HL-60/S4 treated with retinoic acid at 250 ng/mL for 4 days and 3 days (cell line): ENCODE results near the gene CABP4.
"Not testable (repeated sequence)": the region's sequence is repeated elsewhere in the genome, so short reads cannot be mapped to it uniquely, and the experiment has no call there.

Source experiments
- in situ Hi-C: fragments of 300-500 bp; cut with MboI; formaldehyde crosslinking; loops from 2 replicates; pipeline ENCODE4 v1.7.0; 2022; ENCODE audit warnings: low sequenced_read_pairs

The CABP4 gene

DNA sequence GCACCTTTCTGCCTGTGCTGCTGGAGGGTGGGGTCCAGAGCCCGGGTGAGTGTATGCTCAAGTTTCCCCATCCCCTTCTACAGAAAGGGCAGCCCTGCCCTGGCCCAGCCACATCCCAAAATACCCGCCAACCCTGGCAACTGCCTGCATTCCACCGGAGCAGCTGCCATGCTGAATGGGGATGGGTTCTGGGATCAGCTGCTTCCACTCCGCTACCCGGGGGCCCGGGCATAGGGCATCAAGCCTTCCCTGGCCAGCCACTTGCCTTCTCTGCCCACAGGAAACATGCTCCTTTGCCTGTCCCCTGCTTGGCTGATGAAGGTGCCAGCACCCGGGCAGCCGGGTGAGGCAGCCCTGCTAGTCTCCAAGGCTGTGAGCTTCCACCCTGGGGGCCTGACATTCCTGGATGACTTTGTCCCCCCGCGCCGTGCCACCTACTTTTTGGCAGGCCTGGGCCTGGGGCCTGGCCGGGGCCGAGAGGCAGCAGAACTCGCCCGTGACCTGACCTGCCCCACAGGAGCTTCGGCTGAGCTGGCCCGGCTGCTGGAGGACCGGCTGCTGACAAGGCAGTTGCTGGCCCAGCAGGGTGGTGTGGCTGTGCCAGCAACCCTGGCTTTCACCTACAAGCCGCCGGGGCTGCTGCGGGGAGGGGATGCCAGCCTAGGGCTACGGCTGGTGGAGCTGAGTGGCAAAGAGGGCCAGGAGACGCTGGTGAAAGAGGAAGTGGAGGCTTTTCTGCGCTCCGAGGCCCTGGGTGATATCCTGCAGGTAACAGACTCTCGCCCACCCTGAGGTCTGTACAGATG lies 36.5 kb upstream of the CABP4 start:
- in situ Hi-C loops: no loop called here

DNA sequence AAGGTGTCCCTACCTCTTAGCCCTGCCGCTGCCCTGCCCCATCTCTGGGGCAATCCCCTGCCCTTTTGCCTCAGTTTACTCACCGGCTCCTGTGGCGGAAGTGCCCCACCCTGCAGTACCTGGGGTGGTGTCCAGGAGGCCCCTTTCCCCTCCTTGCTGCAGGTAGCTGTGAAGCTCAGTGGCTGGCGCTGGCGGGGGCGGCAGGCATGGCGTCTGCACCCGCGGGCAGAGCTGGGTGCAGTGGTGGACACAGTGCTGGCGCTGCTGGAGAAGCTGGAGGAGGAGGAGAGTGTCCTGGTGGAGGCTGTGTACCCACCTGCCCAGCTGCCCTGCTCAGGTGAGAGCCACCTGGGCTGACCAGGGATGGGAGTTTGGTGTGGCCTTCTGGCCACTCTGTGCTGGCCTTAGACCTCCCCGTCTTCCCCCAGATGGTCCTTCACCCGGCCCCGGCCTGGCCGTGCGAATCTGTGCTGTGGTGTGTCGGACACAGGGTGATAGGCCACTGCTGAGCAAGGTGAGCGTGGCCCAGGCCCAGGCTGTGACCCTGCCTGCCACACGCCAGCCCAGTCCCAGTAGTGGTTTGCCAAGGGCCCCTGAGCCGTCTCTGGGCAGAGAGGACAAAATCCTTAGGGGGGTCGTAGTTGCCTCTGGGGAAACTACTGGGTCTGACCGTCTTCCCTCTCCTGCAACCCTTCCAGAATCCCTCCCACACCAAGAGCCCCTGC lies 35.7 kb upstream of the CABP4 start:
- in situ Hi-C loops: no loop called here

DNA sequence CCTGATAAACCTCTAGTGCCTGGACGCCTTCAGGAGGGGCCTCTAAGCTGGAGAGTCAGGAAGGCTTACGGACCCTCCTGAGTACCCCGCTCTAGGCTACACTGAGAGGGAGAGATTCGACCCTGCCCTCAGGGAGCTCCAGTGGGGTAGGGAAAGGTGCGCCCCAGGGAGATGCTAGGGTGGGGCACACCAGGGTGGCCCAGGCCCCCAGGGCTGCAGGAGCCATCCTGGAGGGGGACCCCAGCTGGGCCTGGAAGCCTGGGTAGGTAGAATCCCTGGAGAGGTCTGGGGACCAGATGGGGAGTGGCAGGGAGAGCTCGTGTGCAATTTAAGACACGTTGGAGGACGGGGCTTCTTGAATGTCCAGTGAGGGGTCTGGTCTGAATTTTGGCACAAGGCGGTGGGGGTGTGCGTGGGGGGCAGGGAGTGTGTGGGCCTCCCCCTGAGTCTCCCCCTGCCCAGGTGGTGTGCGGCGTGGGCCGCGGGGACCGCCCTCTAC lies 35.0 kb upstream of the CABP4 start:
- in situ Hi-C loops: no loop called here

DNA sequence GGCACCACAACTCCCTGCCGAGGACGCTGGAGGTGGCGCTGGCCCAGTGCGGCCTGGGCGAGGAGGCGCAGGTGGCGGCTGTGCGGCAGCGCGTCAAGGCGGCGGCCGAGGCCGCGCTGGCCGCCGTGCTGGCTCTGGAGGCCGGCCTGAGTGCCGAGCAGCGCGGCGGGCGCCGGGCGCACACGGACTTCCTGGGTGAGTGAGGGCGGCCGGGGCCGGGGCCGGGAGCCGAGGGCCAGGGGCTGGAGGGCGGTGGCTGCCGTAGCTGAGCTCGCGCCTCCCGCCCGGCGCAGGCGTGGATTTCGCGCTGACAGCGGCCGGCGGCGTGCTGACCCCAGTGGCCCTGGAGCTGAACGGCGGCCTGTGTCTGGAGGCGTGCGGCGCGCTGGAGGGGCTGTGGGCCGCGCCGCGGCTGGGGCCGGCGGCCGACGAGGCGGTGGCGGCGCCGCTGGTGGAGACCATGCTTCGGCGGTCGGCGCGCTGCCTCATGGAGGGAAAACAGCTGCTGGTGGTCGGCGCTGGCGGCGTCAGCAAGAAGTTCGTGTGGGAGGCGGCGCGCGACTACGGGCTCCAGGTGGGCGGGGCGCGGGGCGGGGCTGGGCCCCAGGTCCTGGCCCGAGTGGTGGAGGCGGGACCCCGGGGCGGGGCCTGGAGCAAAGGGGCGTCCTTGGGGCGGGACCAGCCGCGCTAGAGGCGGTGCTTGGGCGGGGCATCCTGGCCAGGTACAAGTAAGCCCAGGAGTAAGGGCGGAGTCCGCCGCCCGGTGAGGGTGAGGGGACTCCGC lies 34.3 kb upstream of the CABP4 start:
- in situ Hi-C loops: no loop called here

DNA sequence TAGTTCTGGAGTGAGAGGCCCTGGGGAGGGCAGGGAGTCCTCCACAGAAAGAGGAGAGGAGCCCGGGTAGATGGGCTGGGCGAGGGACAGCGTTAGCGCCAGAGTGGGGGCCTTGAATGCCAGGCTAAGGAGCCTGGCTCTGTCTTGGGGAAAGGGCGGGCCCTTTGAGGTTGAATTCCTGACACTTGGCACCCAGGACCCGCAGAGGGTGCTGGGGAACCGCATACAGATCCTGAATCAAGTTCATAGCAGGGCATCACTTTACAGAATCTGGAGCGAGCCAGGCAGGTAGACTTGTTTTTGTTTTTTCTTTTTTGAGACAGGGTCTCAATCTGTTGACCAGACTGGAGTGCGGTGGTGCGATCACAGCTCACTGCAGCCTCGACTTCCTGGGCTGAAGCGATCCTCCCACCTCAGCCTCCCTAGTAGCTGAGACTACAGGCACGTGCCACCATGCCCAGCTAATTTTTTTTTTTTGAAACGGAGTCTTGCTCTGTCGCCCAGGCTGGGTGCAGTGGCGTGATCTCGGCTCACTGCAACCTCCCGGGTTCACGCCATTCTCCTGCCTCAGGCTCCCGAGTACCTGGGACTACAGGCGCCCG lies 33.6 kb upstream of the CABP4 start:
- in situ Hi-C loops: no loop called here

DNA sequence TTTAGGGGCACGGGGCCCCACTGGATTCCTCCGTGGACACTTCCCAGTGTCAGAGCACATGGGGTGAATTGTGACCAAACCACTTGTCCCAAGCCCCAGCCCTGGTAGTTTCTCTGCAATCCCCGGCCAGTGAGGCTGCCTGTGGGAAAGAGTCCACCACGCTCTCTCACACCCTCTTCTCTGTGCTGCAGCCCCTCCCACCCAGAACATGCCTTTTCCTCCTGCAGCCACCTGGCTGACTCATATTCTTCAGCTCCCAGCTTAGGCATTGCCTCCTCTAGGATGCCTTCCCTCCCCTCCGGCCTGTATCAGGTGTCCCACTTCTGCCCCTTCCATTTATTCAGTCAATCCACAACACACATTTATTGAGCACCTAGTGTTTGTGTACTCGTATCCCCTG lies 32.3 kb upstream of the CABP4 start:
- in situ Hi-C loops: no loop called here

DNA sequence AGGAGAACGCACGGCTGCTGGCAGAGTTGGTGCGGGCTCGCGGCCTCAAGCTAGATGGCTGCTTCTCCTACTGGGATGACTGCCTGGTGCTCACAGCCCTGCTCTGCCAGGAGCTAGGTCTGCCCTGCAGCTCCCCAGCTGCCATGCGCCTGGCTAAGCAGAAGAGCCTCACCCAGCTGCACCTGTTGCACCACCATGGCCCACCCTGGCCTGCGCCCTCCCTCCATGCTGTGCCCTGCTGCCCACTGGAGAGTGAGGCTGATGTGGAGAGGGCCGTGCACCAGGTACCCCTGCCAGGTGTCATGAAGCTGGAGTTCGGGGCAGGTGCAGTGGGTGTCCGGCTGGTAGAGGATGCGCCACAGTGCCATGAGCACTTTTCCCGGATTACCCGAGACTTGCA lies 31.7 kb upstream of the CABP4 start:
- in situ Hi-C loops: no loop called here

DNA sequence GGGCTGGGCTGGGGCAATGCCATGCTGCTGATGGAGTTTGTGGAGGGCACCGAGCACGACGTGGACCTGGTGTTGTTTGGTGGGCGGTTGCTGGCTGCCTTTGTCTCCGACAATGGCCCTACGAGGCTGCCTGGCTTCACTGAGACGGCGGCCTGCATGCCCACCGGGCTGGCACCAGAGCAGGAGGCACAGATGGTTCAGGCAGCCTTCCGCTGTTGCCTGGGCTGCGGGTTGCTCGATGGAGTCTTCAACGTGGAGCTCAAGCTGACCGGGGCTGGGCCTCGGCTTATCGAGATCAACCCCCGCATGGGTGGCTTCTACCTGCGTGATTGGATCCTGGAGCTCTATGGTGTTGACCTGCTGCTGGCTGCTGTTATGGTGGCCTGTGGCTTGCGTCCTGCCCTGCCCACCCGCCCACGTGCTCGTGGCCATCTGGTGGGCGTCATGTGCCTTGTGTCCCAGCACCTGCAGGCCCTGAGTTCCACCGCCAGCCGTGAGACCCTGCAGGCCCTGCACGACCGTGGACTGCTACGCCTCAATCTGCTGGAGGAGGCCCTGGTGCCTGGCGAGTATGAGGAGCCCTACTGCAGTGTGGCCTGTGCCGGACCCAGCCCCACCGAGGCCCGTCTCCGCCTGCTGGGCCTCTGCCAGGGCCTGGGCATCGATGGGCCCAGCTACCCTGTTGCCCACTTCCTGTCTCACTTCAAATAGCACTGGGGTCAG lies 31.1 kb upstream of the CABP4 start:
- in situ Hi-C loops: no loop called here

DNA sequence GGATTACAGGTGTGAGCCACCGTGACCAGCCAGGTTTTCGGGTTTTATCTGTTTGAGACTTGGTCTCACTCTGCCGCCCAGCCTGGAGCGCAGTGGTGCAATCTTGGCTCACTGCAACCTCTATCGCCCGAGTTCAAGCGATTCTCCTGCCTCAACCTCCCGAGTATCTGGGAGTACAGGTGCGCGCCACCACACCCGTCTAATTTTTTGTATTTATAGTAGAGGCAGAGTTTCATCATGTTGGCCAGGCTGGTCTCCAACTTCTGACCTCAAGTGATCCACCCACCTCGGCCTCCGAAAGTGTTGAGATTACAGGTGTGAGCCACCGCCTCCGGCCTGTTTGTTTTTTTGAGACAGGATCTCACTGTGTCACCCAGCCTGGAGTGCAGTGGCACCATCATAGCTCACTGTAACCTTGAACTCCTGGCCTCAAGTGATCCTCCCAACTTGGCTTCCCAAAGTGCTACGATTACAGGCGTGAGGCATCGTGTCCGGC lies 27.7 kb upstream of the CABP4 start:
- in situ Hi-C loops: not testable (repeated sequence)

DNA sequence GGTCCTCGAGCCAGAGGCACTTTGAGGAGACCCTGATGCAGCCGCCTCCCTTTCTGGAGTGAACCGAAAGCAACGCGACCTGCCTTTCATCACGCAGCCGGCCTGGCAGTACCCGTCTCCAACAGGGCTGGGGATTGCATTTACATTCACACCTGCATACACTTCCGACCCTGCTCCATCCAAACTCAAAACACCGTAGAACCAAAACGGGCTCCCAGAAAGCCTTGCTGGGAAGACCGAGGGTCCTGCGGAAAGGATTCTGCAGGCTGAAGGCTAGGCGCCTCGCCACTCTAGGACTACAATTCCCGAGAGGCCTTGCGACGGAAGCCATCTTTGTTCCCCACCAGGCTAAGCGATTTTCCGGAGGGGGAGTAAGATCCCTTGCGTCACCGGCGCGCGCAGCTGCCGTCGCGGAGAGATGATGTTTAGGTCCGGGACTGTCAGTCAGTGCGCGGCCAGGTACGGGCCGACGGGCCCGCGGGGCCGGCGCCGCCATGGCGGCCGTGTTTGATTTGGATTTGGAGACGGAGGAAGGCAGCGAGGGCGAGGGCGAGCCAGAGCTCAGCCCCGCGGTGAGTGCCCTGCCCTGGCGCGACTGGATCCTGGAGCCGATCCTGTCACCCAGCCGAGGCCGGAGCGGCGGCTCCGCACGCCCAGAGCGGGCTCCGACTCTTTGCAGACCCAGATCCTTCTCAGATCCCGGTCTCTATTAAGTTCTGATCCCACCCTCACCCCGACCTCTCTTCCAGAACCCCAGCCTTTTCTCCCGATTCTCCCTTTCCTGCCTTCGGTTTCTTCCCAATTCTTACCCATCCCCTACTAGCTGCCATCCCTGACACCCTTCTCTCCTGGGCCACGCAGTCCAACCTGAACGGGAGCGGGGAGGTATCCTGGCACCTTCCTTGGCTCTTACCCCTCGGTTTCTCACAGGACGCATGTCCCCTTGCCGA lies 26.8 kb upstream of the CABP4 start, which contains the start of gene RPS6KB2:
Gene RPS6KB2, plus strand, starts transcription at position 443 of the 950 bp plus-strand sequence. Its CDS starts 52 bp downstream, at position 495.
- in situ Hi-C loops: no loop called here

DNA sequence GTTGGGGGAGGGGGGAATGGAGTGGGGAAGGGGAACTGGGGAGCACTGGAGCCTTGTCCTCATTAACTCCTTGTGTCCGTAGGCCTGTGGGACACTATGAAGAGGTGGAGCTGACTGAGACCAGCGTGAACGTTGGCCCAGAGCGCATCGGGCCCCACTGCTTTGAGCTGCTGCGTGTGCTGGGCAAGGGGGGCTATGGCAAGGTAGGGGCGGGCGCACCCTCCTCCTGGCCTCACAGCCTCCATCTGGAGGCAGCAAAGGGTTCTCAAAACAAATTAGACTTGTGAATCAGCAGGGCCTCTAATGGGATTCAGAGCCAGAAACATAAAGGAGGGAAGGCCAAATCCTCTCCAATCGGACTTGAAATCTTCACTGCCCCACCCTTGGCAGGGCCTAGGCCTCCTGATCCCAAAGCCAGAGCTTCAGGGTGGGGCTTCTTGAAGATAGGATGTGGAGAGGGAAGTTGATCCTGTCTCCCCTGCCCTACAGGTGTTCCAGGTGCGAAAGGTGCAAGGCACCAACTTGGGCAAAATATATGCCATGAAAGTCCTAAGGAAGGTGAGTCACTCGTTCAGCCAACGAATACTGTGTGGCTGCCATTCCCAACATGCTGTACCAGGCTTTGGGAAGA lies 26.0 kb upstream of the CABP4 start:
- in situ Hi-C loops: no loop called here

DNA sequence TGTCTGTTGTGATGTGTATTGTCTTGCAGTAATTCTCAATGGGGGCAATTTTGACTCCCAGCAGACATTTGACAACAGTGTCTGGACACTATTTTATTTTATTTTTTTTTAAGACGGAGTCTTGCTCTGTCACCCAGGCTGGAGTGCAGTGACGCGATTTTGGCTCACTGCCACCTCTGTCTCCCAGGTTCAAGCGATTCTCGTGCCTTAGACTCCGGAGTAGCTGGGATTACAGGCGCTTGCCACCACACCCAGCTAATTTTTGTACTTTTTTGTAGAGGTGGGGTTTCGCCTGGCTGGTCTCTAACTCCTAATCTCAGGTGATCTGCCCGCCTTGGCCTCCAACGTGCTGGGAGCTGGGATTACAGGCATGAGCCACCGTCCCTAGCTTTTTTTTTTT lies 25.4 kb upstream of the CABP4 start:
- in situ Hi-C loops: no loop called here

DNA sequence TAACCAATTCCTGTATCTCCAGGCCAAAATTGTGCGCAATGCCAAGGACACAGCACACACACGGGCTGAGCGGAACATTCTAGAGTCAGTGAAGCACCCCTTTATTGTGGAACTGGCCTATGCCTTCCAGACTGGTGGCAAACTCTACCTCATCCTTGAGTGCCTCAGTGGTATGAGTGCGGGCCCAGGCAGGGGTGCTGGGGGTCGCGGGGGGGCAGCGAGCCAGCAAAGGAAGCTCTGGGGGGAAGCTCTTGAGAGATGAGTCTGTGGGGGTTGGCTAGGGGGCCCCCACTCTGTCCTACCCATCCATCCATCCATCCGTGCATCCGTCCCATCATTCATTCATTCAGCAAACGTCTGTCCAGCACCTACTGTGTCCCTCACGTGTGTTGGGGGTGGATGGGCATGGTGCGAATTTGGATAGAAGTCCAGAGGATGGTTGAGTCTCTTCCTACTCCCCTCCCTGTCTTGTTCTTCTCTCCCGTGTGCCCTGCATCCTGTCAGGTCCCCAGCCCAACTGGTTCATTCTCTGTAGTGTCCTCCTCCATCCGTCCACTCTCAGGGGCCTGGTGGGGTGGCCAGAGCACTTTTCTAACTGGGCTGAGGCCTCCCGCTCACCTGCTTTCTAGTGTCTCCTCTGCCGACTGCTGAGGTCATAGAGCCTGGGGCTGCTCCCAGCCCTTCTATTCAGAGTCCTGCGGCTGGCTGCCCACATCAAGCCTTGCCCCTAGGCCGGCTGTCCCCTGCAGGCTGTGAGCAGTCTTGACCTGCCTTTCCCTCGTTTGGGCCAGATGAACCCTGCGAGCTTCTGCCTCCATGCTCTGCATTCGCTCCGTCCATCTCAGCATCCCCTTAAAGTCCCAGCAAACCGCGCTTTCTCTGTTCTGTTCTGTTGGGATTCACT lies 23.6 kb upstream of the CABP4 start:
- in situ Hi-C loops: no loop called here

DNA sequence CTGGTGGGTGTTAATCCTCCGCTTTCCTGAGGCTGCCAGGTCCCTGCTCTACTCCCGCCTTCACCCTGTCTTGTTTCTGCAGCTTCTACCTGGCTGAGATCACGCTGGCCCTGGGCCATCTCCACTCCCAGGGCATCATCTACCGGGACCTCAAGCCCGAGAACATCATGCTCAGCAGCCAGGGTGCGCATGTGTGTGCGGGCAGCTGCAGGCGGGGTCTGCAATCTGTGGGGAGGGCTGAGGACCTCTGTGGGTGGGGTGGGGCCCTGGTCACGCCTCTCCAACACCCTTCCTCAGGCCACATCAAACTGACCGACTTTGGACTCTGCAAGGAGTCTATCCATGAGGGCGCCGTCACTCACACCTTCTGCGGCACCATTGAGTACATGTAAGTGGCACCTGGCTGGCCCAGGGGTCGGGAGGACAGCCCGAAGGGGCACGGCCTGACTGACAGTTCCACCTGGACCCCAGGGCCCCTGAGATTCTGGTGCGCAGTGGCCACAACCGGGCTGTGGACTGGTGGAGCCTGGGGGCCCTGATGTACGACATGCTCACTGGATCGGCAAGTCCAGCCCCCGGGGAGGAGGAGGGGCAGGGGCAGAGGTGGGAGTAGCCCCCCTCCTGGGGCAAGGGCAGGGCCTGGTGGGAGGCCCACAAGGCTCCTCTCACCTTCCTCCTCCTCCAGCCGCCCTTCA lies 22.4 kb upstream of the CABP4 start:
- in situ Hi-C loops: no loop called here

DNA sequence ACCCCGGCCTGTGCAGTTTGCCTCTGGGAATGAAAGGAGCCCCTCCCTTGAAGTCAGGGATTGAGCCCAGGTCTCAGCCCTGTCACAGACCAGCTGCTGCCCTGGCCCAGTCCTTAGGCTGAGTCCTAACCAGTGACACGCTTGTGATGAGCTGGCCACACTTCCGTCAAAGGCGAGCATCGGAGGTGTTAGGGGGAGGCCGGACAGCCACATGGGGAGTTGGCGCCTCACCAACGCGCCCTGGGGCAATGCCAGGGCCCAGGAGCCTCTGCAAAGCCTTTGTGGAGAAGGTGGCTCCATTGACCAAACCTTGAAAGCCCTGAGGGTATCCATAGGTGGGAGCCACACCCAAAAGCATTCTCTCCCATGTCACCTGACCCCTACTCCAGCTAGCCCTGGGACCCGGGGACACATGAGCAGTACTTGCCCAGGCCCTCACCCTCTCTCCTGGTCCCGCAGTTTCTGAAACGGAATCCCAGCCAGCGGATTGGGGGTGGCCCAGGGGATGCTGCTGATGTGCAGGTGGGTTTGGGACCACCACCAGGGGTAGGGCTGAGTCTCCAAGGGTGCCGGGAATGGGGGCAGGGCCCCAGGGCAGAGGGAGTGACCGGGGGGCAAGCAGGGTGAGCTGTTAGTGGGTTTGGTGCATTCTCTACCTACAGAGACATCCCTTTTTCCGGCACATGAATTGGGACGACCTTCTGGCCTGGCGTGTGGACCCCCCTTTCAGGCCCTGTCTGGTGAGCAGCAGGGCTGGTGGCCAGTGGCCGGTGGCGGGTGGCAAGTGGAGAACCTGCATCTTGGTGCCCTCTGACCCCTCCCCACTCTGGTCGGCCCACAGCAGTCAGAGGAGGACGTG lies 21.4 kb upstream of the CABP4 start:
- in situ Hi-C loops: no loop called here

DNA sequence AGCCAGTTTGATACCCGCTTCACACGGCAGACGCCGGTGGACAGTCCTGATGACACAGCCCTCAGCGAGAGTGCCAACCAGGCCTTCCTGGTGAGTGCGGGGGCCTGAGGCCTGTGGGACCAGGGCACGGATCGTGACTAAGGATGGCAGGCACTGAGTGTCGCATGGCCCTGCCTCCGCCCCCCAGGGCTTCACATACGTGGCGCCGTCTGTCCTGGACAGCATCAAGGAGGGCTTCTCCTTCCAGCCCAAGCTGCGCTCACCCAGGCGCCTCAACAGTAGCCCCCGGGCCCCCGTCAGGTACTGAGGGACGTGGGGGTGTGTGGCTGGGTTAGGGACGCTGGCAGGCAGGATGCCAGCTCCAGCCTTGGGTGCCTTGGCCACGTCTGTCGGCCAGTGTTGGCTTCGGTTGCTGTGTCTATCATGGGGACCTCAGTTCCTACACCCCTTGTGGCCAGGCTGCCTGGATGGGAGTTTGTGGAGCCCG lies 20.7 kb upstream of the CABP4 start:
- in situ Hi-C loops: no loop called here
